IMR-90 (cell line): Measurements from ENCODE around the gene HOXD12. TPM values are rescaled to one million over a fixed set of nuclear protein-coding genes. Genes with fewer than 3 reads are reported as not detected.
A peak's percentile ranks its signal among the peaks of the same experiment; 100 is the strongest.

ENCODE experiments used
- ATAC-seq: fragments of 200-7000 bp; cut with Tn5 transposase; 2 replicates; pipeline ENCODE4 v1.9.1; 2020; ENCODE audit warnings: low read depth, mild to moderate bottlenecking, moderate library complexity
- BruUV-seq: library from RNA; stranded (reverse); fragments of 400-500 nt; replicated peaks from 2 replicates; lab custom pipeline; 2021; lab: Mats Ljungman, UMichigan
- CTCF ChIA-PET: fragments of 300-600 bp; formaldehyde crosslinking; extraction: SDS; loops from one replicate; lab custom pipeline; 2021; ENCODE audit warnings: antibody characterized with exemption; lab: Yijun Ruan, JAX
- POLR2A ChIA-PET: fragments of 300-600 bp; sonication (Branson Sonifier 250); formaldehyde crosslinking; loops from one replicate; lab custom pipeline; 2022; ENCODE audit warnings: antibody characterized with exemption; ENCODE audit not compliant: unreplicated experiment; lab: Charles Lee
- DNase-seq: peaks from one replicate; pipeline ENCODE4 v3.0.0; 2013
- H2AFZ ChIP-seq: replicated peaks from 2 replicates; pipeline ENCODE3; 2013; ENCODE audit warnings: low read length, mild to moderate bottlenecking; ENCODE audit not compliant: poor library complexity
- H2AK5ac ChIP-seq: 2 replicates; pipeline ENCODE4 v1.6.1; 2013; ENCODE audit warnings: low read depth, low read length, inconsistent platforms
- H2AK9ac ChIP-seq: replicated peaks from 2 replicates; pipeline ENCODE3; 2013; ENCODE audit warnings: mild to moderate bottlenecking, low read depth, low read length, moderate library complexity; ENCODE audit not compliant: poor library complexity
- H2BK120ac ChIP-seq: 2 replicates; pipeline ENCODE4 v1.6.1; 2013; ENCODE audit warnings: low read depth, low read length, inconsistent platforms
- H2BK15ac ChIP-seq: 3 replicates; pipeline ENCODE4 v1.6.1; 2013; ENCODE audit warnings: low read depth, low read length, inconsistent platforms
- H2BK20ac ChIP-seq: 2 replicates; pipeline ENCODE4 v1.6.1; 2013; ENCODE audit warnings: low read depth, mild to moderate bottlenecking, inconsistent platforms, low read length, moderate library complexity
- H2BK5ac ChIP-seq: 2 replicates; pipeline ENCODE4 v1.6.1; 2013; ENCODE audit warnings: mild to moderate bottlenecking, low read depth, low read length, inconsistent platforms; ENCODE audit not compliant: poor library complexity, severe bottlenecking
- H3K14ac ChIP-seq: replicated peaks from 2 replicates; pipeline ENCODE4 v1.6.1; 2013; ENCODE audit warnings: low read depth, low read length, inconsistent platforms
- H3K18ac ChIP-seq: 2 replicates; pipeline ENCODE4 v1.6.1; 2013; ENCODE audit warnings: low read depth, low read length, control low read depth
- H3K23ac ChIP-seq: 2 replicates; pipeline ENCODE4 v1.6.1; 2013; ENCODE audit warnings: low read depth, low read length, inconsistent platforms
- H3K27ac ChIP-seq: 2 replicates; pipeline ENCODE4 v1.5.1; 2013; ENCODE audit warnings: mild to moderate bottlenecking, control low read depth, low read length; ENCODE audit not compliant: insufficient read depth
- H3K27me3 ChIP-seq: 2 replicates; pipeline ENCODE4 v1.6.1; 2013; ENCODE audit warnings: low read length; ENCODE audit not compliant: control insufficient read depth, insufficient read depth
- H3K36me3 ChIP-seq: 2 replicates; pipeline ENCODE4 v1.6.1; 2013; ENCODE audit warnings: low read length, mixed read lengths; ENCODE audit not compliant: control insufficient read depth, insufficient read depth
- H3K4ac ChIP-seq: 2 replicates; pipeline ENCODE4 v1.6.1; 2013; ENCODE audit warnings: low read depth, low read length, inconsistent platforms
- H3K4me1 ChIP-seq: 2 replicates; pipeline ENCODE4 v1.6.1; 2013; ENCODE audit warnings: low read length, mixed read lengths; ENCODE audit not compliant: control insufficient read depth, insufficient read depth
- H3K4me2 ChIP-seq: 2 replicates; pipeline ENCODE4 v1.6.1; 2013; ENCODE audit warnings: low read depth, mild to moderate bottlenecking, control low read depth, low read length, moderate library complexity
- H3K4me3 ChIP-seq: 2 replicates; pipeline ENCODE4 v1.5.1; 2013; ENCODE audit warnings: low read depth, mild to moderate bottlenecking, control low read depth, low read length, moderate library complexity; ENCODE audit not compliant: insufficient read depth
- H3K56ac ChIP-seq: 2 replicates; pipeline ENCODE4 v1.6.1; 2013; ENCODE audit warnings: low read length, inconsistent platforms; ENCODE audit not compliant: insufficient read depth; ENCODE audit errors: extremely low read depth
- H3K79me1 ChIP-seq, 2 experiments: 2 replicates each; pipeline ENCODE4 v1.6.1; 2013; ENCODE audit warnings: low read length in 2 of 2, inconsistent platforms in 1 of 2, low read depth in 1 of 2
- H3K9ac ChIP-seq: 2 replicates; pipeline ENCODE4 v1.6.1; 2013; ENCODE audit warnings: low read depth, low read length, control low read depth
- H3K9me1 ChIP-seq: 2 replicates; pipeline ENCODE4 v1.6.1; 2013; ENCODE audit warnings: low read length, inconsistent platforms; ENCODE audit not compliant: insufficient read depth
- H3K9me3 ChIP-seq: 2 replicates; pipeline ENCODE4 v1.6.1; 2013; ENCODE audit warnings: low read length; ENCODE audit not compliant: control insufficient read depth, insufficient read depth
- H4K20me1 ChIP-seq: 2 replicates; pipeline ENCODE4 v1.6.1; 2013; ENCODE audit warnings: low read length, inconsistent platforms; ENCODE audit not compliant: insufficient read depth
- H4K5ac ChIP-seq: 2 replicates; pipeline ENCODE4 v1.6.1; 2013; ENCODE audit warnings: mild to moderate bottlenecking, low read depth, low read length, control low read depth
- H4K8ac ChIP-seq, 2 experiments: 2 replicates each; pipeline ENCODE4 v1.6.1; 2013; ENCODE audit warnings: low read depth in 2 of 2, low read length in 2 of 2, control low read depth in 1 of 2, inconsistent platforms in 1 of 2
- H4K91ac ChIP-seq: 2 replicates; pipeline ENCODE4 v1.6.1; 2013; ENCODE audit warnings: low read depth, low read length, inconsistent platforms; ENCODE audit not compliant: insufficient read depth
- MAFK ChIP-seq: IDR thresholded peaks from 2 replicates; pipeline ENCODE4 v1.6.1; 2012; ENCODE audit warnings: low read depth, low read length, improper control_type of control experiment
- MAZ ChIP-seq: IDR thresholded peaks from 2 replicates; pipeline ENCODE4 v1.6.1; 2012; ENCODE audit warnings: low read depth, mild to moderate bottlenecking, low read length, improper control_type of control experiment, moderate library complexity, borderline replicate concordance
- NFE2L2 ChIP-seq: fragments of 150-350 bp; IDR thresholded peaks from 2 replicates; pipeline ENCODE4 v1.6.1; 2016; ENCODE audit warnings: low read depth, mild to moderate bottlenecking, low read length
- POLR2A ChIP-seq: IDR thresholded peaks from 2 replicates; pipeline ENCODE4 v1.6.1; 2012; ENCODE audit warnings: mild to moderate bottlenecking, low read depth, low read length
- SMC3 ChIP-seq: fragments of 150-350 bp; IDR thresholded peaks from 2 replicates; pipeline ENCODE4 v1.6.1; 2016; ENCODE audit warnings: low read depth, mild to moderate bottlenecking, antibody characterized with exemption, low read length, moderate library complexity
- WGBS, 2 experiments: methylation state at CpG; one replicate each; pipeline versions ENCODE4 v1.1.5 to v1.1.7; 2013; ENCODE audit warnings: missing lambda C conversion rate in 2 of 2; ENCODE audit not compliant: insufficient read length in 1 of 2; ENCODE audit errors: extremely low coverage in 2 of 2; 5-methylcytosine and 5-hydroxymethylcytosine counted together
- dilution Hi-C: fragments of 300-500 bp; cut with HindIII; formaldehyde crosslinking; loops from one replicate; pipeline ENCODE4 v1.14.3; 2018; ENCODE audit warnings: low sequenced_read_pairs; ENCODE audit not compliant: unreplicated experiment
- in situ Hi-C: fragments of 300-500 bp; cut with MboI; formaldehyde crosslinking; loops from 3 replicates; pipeline ENCODE4 v1.14.3; 2019; ENCODE audit warnings: low sequenced_read_pairs, inconsistent platforms, mixed read lengths
- intact Hi-C: fragments of 100-400 bp; cut with micrococcal nuclease; formaldehyde crosslinking; loops from 2 replicates; pipeline ENCODE4 v1.10.0; 2022
- polyA plus RNA-seq, 3 experiments: library from polyadenylated mRNA; depleted of rRNA; stranded (reverse); fragments of >200 nt; gene quantifications; 2 replicates each; pipeline ENCODE4 v1.2.3, GENCODE V29; 2012; ENCODE audit warnings: low replicate concordance in 1 of 3
- total RNA-seq: library from RNA; depleted of rRNA; stranded (reverse); fragments of >200 nt; gene quantifications from 2 replicates; pipeline ENCODE4 v1.2.3, GENCODE V29; 2012
- TF ChIP-seq, protein P1 (sequence below): conservative IDR thresholded peaks from 2 replicates; pipeline ENCODE4 v1.5.1; 2012; ENCODE audit warnings: mild to moderate bottlenecking, low read depth, low read length, improper control_type of control experiment

HOXD12 gene
- total and polyA plus RNA-seq, 2 of the 4 experiments (the other 2 are of a cell fraction) = not detected

GRCh38 chr2:176129813-176130146, 30.2 kb downstream of the HOXD12 start:
- in situ Hi-C loops = loop anchor here (5.0 to 10.0 kb wide), 4 partner anchors 325 to 1025 kb away; no protein-coding TSS in a partner anchor
- H3K56ac ChIP-seq = no peak overlapping the region
- no peak overlapping the region for H2BK120ac ChIP-seq
- no peak overlapping the region for H3K23ac ChIP-seq
- no peak overlapping the region for H3K4ac ChIP-seq
- no peak overlapping the region for H2AK9ac ChIP-seq
- H3K14ac ChIP-seq = no peak overlapping the region
- ATAC-seq = peak; percentile 8; the same call in 1 of the 2 replicates
- H2AFZ ChIP-seq = peak overlapping the region; percentile 66
- no peak overlapping the region for H4K5ac ChIP-seq
- H3K36me3 ChIP-seq = no peaks in the 10 kb centered on the region
- TF ChIP-seq NFE2L2 = no peak
- TF ChIP-seq SMC3 = no peak
- no peak for TF ChIP-seq MAZ
- no peak for TF ChIP-seq MAFK
- TF ChIP-seq POLR2A = no peak
- TF ChIP-seq, protein P1, sequence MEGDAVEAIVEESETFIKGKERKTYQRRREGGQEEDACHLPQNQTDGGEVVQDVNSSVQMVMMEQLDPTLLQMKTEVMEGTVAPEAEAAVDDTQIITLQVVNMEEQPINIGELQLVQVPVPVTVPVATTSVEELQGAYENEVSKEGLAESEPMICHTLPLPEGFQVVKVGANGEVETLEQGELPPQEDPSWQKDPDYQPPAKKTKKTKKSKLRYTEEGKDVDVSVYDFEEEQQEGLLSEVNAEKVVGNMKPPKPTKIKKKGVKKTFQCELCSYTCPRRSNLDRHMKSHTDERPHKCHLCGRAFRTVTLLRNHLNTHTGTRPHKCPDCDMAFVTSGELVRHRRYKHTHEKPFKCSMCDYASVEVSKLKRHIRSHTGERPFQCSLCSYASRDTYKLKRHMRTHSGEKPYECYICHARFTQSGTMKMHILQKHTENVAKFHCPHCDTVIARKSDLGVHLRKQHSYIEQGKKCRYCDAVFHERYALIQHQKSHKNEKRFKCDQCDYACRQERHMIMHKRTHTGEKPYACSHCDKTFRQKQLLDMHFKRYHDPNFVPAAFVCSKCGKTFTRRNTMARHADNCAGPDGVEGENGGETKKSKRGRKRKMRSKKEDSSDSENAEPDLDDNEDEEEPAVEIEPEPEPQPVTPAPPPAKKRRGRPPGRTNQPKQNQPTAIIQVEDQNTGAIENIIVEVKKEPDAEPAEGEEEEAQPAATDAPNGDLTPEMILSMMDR = no peak
- no peaks in the 10 kb centered on the region for H3K79me1 ChIP-seq
- H4K91ac ChIP-seq = no peak overlapping the region
- dilution Hi-C loops = no loop called here
- H2BK5ac ChIP-seq = no peak overlapping the region
- H2BK20ac ChIP-seq = no peak overlapping the region
- no peaks in the 10 kb centered on the region for H3K4me1 ChIP-seq
- H3K4me3 ChIP-seq = peak overlapping the region; percentile 7; the same call in 1 of the 2 replicates
- ChIA-PET CTCF (interaction anchor here (1.7 kb wide), 1 partner anchor 325 kb away, joined by 6 read pairs; no protein-coding TSS in a partner anchor), POLR2A (no interaction called here)
- H3K18ac ChIP-seq = no peak overlapping the region
- H2AK5ac ChIP-seq = no peak overlapping the region
- intact Hi-C loops = no loop called here
- H3K9me3 ChIP-seq = no peaks in the 10 kb centered on the region; the same call in none of the 2 replicates
- H3K27ac ChIP-seq = no peak overlapping the region
- no peaks in the 10 kb centered on the region for H3K9me1 ChIP-seq
- no peak for DNase-seq
- no peak overlapping the region for H4K8ac ChIP-seq
- no peaks in the 10 kb centered on the region for H4K20me1 ChIP-seq
- 0 out of 2 replicates have a peak overlapping the region, but pooled peaks have one; percentile 28 for H3K4me2 ChIP-seq
- no TSS peak for BruUV-seq
- no peak overlapping the region for H3K9ac ChIP-seq
- WGBS, 2 experiments = 9% methylated on average over 12 of the region's 43 CpGs; no CpG with 5 or more reads in 1 of the 2 experiments
- H3K27me3 ChIP-seq = peaks cover 86% of the 10 kb centered on the region
- H2BK15ac ChIP-seq = no peak overlapping the region
